ENCODE measurements around the gene CCDC69.
"Not testable (repeated sequence)": the region's sequence is repeated elsewhere in the genome, so short reads cannot be mapped to it uniquely, and the experiment has no call there.

CCDC69 gene

DNA sequence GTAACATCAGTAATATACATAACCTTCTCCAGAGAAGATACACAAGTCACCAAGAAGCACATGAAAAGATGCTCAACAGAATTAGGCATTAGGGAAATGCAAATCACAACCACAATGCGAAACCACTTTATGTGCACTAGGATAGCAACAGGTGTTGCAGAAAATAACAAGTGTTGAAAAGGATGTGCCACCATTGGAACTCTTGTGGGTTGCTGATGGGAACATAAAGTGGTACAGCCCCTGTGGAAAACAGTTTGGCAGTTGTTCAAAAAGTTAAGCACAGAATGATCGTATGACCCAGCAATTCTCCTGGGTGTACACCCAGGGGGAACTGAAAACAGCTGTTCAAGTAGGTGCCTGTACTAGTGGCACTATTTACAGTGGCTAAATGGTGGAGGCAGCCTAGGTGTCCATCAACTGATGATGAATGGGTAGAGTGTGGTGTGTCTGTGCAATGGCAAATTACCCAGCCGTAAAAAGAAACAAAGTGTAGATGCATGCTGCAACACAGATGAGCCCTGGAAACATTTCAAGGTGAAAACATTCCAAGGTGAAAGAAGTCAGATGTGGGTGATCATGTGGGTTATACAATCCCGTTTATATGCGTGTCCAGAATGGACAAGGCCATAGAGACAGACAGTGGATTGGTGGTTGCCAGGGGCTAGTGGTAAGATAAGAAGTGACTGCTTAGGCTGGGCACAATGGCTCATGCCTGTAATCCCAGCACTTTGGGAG, 27.2 kb downstream of the CCDC69 start:
- DNase-seq (ENCODE audit: low read depth in 3 of 3, low spot score in 1 of 3), result no peak

DNA sequence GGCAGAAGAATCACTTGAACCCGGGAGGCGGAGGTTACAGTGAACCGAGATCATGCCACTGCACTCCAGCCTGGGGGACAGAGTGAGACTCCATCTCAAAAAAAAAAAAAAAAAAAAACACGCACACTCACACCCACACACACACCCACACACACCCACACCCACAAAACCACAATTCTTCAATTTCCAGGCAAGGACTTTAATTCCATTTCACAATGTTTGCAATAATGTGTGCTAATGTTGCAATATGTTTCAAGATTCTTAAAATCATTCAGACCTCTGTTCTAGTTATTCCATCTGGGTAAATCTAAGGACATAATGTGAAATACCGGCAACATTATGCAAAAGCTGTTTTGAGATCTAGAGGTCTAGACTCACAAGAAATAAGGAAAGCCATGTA, 28.3 kb downstream of the CCDC69 start:
- no peak for DNase-seq (ENCODE audit: low read depth in 3 of 3, low spot score in 1 of 3)

DNA sequence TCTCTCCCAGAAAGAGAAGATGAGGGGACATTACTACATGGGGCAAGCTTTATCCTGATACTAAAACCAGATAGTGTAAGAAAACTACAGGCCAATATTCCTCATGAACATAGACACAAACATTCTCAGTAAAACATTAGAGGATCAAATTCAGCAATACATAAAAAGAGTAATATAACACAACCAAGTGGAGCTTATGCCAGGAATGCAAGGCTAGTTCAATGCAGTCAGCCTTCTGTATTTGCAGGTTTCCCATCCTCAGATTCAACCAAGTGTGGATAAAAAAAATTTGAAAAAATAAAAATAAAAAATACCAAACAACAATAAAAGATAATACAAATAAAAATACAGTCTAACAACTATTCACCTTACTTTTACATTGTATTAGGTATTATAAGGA, 31.3 kb downstream of the CCDC69 start:
- no peak for DNase-seq (ENCODE audit: low read depth in 3 of 3, low spot score in 1 of 3)

DNA sequence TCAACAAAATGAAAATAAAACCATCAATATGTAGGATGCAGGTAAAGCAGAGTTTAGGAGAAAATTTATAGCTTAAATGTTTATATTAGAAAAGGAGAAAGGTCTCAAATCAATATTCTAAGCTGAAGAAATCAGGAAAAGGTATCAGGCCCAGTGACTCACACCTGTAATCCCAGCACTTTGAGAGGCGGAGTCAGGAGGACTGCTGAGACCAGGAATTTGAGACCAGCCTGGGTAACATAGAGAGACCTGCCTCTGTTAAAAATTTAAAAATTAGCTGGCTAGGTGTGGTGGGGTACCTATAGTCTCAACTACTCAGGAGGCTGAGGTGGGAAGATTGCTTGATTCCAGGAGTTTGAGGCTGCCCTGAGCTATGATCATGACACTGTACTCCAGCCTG, 32.2 kb downstream of the CCDC69 start:
- DNase-seq (ENCODE audit: low read depth in 3 of 3, low spot score in 1 of 3), result no peak

DNA sequence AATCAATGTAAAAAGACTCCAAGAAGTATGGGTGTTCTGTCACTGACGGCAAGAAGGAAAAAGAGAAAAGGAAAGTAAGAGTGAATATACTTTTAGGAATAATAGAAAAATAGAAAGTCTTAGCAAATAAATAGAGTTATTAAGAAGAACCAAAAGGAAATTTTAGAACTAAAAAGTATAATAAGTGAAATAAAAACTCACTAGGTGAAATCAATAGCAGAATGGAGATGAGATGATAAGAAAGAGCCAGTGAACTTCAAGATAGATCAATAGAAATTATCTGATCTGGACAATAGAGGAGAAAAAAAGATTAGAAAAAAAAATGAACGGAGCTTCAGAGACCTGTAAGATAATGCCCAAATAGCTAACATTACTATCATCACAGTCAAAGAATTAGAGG, 34.7 kb downstream of the CCDC69 start:
- no peak for DNase-seq (ENCODE audit: low read depth in 3 of 3, low spot score in 1 of 3)

DNA sequence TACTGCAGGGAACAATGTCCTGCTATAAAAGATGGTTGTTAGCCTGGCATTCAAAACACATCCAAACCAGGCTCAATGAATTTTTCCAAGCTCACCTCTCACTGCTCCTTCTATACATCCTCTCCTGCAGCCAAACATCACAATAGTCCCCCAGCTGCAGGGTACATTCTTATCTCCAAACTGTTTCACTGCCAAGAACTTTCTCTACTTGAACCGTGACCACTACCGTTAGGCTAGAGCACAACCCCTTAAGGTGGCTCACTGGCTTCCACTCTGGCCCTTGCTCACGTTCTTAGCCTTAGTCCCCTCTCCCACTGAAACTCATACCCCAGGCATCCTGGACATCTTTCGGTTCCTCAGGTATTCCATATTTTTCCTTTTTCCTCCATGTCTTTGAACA, 37.4 kb downstream of the CCDC69 start:
- no peak for DNase-seq (ENCODE audit: low read depth in 3 of 3, low spot score in 1 of 3)

DNA sequence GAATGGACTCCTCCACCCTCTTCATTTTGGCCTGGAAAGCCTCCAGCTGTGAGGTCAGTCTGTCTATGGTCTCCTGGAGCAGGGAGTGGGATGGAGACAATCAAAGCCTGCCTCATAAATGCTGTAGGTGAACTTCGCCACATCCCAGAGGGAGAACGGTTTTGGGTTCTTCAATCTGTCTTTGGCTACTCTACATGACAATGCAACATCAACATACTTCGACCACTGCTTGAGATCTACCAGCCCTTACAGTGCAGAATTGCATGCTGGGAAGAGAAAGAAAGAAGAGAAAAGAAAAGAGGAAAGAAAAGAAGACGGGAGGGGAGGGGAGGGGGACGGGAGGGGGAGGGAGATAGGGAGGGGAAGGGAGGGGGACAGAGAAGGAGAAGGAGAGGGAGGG, 37.8 kb downstream of the CCDC69 start:
- no peak for DNase-seq (ENCODE audit: low read depth in 3 of 3, low spot score in 1 of 3)

DNA sequence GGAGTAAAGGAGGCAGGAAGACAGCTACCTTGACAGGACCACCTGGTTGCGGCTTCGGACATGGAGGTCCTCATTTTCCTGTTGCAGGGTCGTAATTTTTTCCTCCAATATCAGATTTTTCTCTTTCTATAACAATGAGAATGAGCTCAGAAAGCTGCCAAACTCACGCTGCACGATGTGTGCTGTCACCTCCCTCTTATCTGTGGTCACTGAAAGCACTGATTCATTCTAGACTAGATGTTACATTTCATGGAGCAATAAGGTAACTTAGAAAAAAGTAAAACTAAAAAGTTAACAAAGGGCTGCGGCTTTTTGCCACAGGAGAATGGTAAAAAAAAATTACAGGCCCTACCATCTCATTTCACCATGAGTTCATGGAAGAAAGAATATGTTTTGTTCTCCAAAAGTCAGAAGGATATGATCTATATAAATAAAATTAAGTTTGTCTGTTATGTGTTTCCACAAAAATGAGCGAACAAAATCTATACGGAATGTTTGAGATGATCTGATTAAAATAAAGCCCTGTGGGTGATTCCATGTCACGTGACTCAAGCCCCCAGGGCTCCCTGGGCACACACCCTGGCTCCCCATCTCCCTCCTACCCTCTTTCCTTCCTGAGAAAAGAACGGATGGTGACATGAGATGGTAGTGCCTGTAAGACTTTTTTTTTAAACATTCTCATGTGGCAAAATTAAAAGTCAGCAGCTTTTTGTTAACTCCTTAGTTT, 39.4 kb downstream of the CCDC69 start:
- DNase-seq (ENCODE audit: low read depth in 3 of 3, low spot score in 1 of 3), result no peak

DNA sequence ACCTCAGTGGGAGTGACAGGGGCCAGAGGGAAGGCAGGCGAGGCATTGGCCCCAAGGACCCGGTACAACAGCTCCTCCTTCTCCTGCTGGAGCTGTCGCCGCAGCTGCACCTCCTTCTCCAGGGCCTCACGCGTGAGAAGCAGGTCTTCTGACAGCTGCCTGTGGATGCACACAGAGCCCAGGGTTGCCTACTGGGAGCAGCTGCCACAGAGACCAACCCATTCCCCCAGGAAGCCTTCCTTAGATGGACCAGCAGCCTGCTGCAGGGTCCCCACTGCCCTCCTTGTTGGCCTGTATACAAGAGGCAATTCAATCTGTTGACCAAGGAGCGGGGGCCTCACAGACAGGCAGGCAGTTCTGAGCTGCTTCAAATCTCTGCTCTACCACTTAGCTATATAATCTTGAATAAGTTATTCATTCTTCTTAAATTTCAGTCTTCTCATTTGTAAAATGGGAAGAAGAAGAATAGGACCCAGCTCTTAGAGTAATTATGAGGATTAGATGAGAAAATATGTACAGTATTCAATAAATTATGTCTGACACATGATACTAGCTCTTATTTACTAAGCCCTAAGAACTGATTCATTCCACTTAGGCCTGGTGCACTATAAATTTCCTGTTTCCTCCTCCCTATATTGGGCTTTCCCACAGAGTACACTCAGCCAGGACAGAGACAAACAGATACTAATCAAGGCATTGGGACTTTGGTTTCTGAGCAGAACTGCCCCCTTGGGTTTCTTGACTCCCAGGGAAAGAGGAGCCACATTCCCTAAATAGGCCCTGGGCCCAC, 40.2 kb downstream of the CCDC69 start:
- DNase-seq (ENCODE audit: low read depth in 3 of 3, low spot score in 1 of 3), result no peak

DNA sequence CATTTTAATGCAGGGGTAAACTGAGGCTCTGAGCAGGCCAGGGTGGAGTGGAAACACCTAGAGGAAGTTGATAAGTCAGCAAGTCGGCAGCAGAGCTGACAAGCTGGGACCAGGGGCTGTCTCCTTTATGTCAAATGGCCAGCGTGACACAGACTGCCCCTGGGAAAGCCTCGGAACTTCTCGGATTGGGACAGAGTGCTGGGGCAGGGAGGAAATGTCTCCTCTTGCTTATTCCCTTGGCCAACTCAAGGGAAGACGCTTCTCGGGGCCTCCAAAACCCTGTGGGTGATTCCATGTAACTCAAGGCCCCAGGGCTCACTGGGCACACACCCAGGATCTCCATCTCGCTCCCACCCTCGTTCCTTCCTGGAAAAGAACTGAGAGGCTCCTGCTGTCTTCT, 40.9 kb downstream of the CCDC69 start:
- no peak for DNase-seq (ENCODE audit: low read depth in 3 of 3, low spot score in 1 of 3)

DNA sequence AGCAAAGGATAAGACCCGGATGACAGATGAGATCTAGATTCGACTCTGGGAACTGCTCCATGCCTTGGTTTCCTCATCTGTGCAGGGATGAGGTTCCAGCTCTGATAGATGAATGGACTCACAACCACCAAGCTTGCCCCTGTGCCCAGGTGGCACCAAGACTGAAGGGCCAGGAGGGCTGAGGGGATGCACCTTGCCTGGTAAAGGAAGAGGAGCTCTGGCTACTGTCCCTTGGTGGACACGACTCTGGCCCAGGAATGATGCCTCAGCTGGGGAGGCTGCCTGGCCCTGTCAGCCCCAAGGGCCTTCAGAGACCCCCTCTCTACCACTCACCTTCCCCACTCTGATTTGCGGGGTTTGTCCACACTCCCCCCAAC, 41.4 kb downstream of the CCDC69 start:
- DNase-seq (ENCODE audit: low read depth in 3 of 3, low spot score in 1 of 3), result no peak

DNA sequence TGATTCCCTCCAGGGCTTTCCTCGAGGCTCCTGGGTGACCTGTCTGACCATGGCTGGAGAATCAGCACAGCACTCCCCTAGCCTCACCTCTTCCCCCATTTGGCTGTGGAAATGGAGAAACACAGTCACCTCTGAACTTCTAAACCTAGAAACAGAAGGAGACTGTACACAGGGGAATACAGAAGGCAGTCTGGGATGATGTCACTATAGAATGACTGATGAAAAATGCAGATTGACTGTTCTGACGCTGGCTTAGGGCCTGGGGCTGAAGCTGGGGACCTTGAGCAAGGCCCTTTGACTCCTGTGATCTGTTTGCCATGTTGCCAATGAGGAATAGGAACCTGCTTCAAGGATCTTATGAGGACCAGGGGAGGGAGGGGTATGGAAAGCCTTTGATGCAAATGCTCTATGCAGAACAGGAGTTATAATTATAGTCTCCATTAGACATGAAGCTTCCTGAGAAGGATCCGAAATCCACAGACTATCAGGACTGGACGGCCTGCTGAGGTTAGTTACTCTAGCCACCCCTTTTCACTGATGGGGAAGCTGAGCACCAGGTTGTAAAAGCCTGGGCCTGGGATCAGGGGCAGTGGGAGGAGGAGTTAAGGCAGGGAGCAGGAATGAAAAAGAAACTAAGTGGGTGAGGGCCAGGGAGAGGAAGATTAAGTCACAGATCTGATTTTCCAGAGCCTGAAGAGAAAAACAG, 41.9 kb downstream of the CCDC69 start:
- DNase-seq (ENCODE audit: low read depth in 3 of 3, low spot score in 1 of 3), result no peak

DNA sequence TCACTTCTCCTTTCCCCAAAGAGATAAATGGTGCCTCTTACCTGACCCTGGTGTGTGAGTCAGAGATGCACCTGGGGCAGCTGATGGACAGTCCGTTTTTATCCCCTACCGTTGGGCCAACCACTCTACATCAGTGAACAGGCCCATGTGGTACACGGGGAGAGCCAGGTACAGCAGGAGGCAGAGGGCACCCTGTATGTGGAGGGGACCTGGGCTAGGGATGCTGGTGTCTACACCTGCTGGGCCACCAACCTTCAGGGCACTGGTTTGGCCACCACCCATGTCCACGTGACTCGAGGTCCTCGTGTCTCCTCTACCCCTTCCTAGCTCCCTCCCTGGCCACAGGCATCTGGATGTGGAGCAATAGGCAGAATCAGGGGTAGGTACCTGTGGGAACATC, 43.6 kb downstream of the CCDC69 start:
- DNase-seq (ENCODE audit: low read depth in 3 of 3, low spot score in 1 of 3), result no peak

DNA sequence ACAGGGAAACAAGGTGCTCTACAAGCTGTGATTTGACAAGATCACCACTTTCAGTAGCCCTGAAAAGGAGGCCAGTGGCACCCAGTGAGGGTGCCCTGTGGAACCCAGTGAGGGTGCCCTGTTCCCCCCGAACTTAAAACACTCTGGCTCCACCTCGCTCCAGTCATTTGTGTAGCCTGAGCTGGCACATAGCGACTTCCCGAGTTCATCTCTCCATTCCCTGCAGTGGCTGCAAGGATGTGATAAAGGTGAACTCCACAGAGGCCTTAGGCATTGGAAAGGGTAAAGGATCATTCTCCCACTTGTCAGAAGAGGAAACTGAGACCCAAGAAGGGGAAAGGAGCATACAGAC, 44.4 kb downstream of the CCDC69 start:
- no peak for DNase-seq (ENCODE audit: low read depth in 3 of 3, low spot score in 1 of 3)

DNA sequence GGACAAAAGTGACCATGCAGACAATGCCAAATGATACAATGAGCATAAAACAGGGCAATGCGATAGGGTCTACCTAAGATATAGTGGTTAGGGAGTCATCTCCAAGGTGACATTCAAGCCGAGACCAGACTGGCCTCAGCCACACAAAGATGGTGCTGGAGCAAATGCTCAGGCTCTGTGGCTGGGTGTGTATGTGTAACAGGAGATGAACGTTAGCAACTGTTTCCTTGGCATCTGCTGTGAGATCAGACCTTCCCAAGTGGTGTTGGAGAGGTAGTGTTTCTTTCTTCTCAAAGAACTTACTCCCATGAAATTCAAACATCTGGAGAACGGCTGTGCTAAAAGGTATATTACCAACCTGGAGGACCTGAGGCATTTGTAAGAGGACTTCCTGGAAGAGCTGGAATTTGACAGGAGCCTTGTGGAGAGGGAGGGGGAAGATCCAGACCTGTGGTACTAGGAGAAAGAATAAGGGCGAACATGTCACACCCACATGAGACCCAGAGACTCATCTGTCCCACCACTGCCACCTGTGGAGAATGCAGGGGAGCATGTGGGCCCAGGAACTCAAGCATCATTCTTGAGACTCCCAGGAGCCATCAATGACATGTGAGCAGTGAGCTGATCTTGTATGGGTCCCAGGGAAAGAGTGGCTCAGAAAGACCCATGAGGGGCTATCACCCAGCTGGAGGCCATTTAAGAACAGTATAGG, 45.0 kb downstream of the CCDC69 start:
- no peak for DNase-seq (ENCODE audit: low read depth in 3 of 3, low spot score in 1 of 3)

DNA sequence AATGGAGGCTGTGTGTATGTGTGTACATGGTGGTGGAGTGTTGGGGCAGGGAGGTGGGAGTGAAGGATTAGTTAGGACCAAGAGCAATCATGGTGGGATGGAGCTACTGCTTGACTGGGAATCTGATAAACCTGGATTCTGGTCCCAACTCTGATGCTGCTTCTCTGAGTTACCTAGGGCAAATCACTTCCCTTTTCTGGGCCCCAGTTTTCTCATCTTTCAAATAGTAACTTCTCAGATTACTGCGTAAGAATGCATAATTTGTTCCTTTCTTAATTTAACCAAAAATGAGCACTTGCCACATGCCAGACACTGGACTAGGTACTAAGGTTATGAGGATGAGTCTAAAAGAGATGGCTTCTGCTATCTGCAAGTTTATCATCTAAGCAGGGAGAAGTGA, 45.5 kb downstream of the CCDC69 start:
- DNase-seq (ENCODE audit: low read depth in 3 of 3, low spot score in 1 of 3), result no peak

DNA sequence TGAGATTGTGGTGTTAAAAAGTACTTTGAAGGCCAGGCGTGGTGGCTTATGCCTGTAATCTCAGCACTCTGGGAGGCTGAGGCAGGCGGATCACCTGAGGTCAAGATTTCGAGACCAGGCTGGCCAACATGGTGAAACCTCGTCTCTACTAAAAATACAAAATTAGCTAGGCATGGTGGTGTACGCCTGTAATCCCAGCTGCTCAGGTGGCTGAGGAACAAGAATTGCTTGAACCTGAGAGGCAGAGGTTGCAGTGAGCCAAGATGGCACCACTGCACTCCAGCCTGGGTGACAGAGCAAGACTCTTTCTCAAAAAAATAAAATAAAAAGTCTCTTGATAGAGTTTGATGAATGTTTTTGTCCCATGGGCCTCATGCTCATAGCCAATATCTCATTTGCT, 47.6 kb downstream of the CCDC69 start:
- DNase-seq (ENCODE audit: low read depth in 3 of 3, low spot score in 1 of 3), result not testable (repeated sequence)

DNA sequence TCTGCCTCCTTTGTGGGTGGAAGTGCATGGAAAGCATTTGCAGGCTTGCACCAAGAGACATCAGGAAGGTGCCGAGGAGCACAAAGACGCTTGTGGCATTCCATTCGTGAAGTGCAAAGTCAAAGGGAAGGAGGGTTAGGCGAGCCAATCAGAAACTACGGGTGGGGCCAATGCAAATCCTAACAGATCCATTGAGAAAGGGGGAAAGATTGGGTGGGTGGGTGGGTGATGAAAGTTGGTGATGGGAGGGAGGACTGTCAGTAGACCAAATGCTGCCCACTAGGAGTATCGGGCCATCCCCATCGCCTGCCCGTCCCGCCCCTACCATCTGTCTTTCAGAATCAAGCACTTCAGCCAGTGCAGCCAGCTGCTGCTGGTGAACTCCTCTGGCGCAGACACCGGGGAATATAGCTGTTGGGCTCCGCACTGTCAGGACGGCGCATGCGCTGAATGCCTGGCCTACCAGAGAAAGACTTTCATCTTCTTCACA, 49.2 kb downstream of the CCDC69 start:
- DNase-seq (ENCODE audit: low read depth in 3 of 3, low spot score in 1 of 3), result no peak

DNA sequence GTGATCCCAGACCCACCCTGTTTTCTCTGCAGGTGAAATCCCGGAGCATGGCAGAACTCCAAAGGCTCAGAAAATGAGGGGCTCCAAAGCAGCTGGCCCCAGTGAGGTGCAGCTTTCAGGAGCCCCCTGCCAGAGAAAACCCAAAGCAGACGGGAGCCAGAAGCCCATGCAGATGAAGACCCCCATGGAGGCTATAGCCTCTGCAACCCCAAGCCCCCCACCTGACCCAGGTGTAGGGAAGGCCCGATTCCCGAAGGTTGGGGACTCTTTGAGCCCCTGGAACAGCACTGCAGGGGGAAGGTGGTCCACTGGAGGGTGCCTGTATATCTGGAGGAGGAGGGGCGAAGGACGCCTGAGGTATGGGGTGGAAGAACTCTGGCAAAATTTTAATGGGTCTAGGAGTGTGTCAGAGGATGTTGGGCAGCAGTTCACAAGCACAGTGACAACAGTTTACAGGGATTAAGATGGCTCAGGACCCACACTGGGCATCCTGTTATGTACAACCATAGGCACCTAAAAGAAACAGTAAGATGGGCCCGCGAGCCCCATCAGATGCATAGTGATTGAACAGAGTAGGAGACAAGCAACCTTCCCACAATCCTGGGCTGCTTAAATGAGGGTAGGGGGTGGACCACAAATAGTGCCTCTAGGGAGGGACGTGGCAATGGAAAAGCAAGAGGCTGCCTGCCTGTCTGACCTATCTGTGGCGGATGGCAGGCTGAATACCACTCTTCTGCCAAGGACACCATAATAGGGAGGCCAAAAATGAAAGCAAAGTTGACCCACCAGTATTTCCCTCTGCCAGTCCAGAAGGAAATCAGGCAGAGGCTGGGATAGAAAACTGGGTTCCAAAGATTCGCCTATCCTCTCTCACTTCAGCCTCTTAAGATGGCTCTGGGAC, 49.9 kb downstream of the CCDC69 start:
- no peak for DNase-seq (ENCODE audit: low read depth in 3 of 3, low spot score in 1 of 3)

DNA sequence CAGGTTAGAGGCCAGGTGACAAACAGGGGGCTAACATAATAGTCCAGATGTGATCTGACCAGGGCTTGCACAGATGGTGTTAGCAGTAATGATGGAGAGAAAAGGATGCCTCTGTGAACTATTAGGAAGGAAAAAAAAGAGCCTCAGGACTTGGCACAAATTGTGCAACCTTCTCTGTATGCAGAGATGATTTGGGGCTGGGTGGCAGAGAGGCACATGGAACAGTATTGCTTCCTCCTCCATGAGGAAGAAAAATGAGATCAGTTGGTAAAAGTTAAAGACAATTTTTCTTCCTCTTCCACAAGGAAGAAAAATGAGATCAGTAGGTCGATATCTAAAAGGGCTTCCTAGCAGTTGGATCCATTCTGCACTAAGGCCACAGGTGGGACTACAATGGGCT, 52.4 kb downstream of the CCDC69 start:
- DNase-seq (ENCODE audit: low read depth in 3 of 3, low spot score in 1 of 3), result no peak
